Right lobe of liver (tissue), 6 donors: ENCODE results near the gene CDIP1. TPM values are rescaled to one million over a fixed set of nuclear protein-coding genes. Genes with fewer than 3 reads are reported as not detected.

ENCODE experiments used
- ATAC-seq, 4 donors: fragments of 200-7000 bp; cut with Tn5 transposase; one replicate each; pipeline ENCODE4 v1.9.1; 2020; ENCODE audit warnings: mild to moderate bottlenecking in 4 of 4, moderate library complexity in 4 of 4
- DNase-seq, 3 donors: peaks; one replicate each; pipeline ENCODE4 v3.0.0-alpha.2; 2020
- H3K27ac ChIP-seq, 3 donors: fragments of 200-600 bp; one replicate each; pipeline ENCODE4 v1.8.0; 2022
- H3K27me3 ChIP-seq, 2 donors: fragments of 200-600 bp; one replicate each; pipeline ENCODE4 v1.8.0; 2022
- H3K36me3 ChIP-seq, 4 donors: fragments of 200-600 bp; sonication (generic) in 1 of 4; one replicate each; pipeline versions ENCODE4 v1.5.1 to v1.8.0; 2017 to 2022; ENCODE audit warnings: control low read depth in 1 of 4
- H3K4me1 ChIP-seq, 4 donors: fragments of 200-600 bp; sonication (generic) in 1 of 4; one replicate each; pipeline versions ENCODE4 v1.5.1 to v1.8.0; 2017 to 2022; ENCODE audit warnings: control low read depth in 1 of 4
- H3K4me3 ChIP-seq, 3 donors: fragments of 200-600 bp; one replicate each; pipeline ENCODE4 v1.8.0; 2022
- H3K9me3 ChIP-seq, 4 donors: fragments of 200-600 bp; sonication (generic) in 1 of 4; one replicate each; pipeline versions ENCODE4 v1.5.1 to v1.8.0; 2017 to 2022; ENCODE audit warnings: control low read depth in 1 of 4
- POLR2A ChIP-seq: fragments of 450-650 bp; IDR thresholded peaks from one replicate; pipeline ENCODE4 v1.6.1; 2017; ENCODE audit warnings: antibody characterized with exemption, mild to moderate bottlenecking
- WGBS: methylation state at CpG from one replicate; pipeline ENCODE4 v1.1.6; 2018; ENCODE audit warnings: low coverage, low lambda C conversion rate; ENCODE audit not compliant: insufficient coverage; ENCODE audit errors: missing lambda C conversion rate; 5-methylcytosine and 5-hydroxymethylcytosine counted together
- intact Hi-C, 2 donors: fragments of 100-400 bp; cut with DNase I; formaldehyde crosslinking; loops; one replicate each; pipeline versions ENCODE4 v1.11.2 to v1.14.1; 2022
- total RNA-seq, 6 experiments: library from RNA; depleted of rRNA in 2 of 6; stranded (reverse); fragments of >200 nt in 2 of 6; fragmentation: NEBNext Ultra II Directional in 3 of 6; extraction: Animal tissue kit (Norgen Biotek cat#: 25700) in 3 of 6; gene quantifications; one replicate each; pipeline versions ENCODE4 v1.1.0 to v1.2.4, GENCODE V29; 2016 to 2023
- TF ChIP-seq, protein P1 (sequence below), 4 donors: fragments of 200-600 bp in 3 of 4; fragments of 450-650 bp in 1 of 4; IDR thresholded peaks; one replicate each; pipeline versions ENCODE4 v1.5.1 to v1.8.0; 2016 to 2022; ENCODE audit warnings: antibody characterized with exemption in 4 of 4, mild to moderate bottlenecking in 2 of 4
- donor health status: DM: no; HTN: yes; CAD: no.
- donor health status: DM: no; HTN: no; CAD: no.
- donor health status: DM: no; HTN: no; CAD: no.
- donor health status: DM: no; HTN: yes; CAD: no.
- donor health status: DM: no; HTN: yes; CAD: no.

Gene CDIP1
- total RNA-seq, 6 experiments from 2014 or later: 15.7 to 23.2 (median 18.4) TPM

- 76% methylated on average over 11 of the region's 16 CpGs for WGBS
- intact Hi-C loops: no loop called here
- H3K4me3 ChIP-seq: no peak overlapping the region
- H3K9me3 ChIP-seq: no peaks in the 10 kb centered on the region
- DNase-seq (no peak), ATAC-seq (no peak)
- no peaks in the 10 kb centered on the region for H3K27me3 ChIP-seq
- no peak for TF ChIP-seq POLR2A
- TF ChIP-seq, protein P1, sequence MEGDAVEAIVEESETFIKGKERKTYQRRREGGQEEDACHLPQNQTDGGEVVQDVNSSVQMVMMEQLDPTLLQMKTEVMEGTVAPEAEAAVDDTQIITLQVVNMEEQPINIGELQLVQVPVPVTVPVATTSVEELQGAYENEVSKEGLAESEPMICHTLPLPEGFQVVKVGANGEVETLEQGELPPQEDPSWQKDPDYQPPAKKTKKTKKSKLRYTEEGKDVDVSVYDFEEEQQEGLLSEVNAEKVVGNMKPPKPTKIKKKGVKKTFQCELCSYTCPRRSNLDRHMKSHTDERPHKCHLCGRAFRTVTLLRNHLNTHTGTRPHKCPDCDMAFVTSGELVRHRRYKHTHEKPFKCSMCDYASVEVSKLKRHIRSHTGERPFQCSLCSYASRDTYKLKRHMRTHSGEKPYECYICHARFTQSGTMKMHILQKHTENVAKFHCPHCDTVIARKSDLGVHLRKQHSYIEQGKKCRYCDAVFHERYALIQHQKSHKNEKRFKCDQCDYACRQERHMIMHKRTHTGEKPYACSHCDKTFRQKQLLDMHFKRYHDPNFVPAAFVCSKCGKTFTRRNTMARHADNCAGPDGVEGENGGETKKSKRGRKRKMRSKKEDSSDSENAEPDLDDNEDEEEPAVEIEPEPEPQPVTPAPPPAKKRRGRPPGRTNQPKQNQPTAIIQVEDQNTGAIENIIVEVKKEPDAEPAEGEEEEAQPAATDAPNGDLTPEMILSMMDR (IDR thresholded peaks at IDR 0.05): no peak
- no peaks in the 10 kb centered on the region for H3K4me1 ChIP-seq
- no peaks in the 10 kb centered on the region for H3K36me3 ChIP-seq
- H3K27ac ChIP-seq: no peak overlapping the region
Observed at GRCh38 chr16:4529085-4530060, 9.2 kb downstream of the CDIP1 start.

DNA sequence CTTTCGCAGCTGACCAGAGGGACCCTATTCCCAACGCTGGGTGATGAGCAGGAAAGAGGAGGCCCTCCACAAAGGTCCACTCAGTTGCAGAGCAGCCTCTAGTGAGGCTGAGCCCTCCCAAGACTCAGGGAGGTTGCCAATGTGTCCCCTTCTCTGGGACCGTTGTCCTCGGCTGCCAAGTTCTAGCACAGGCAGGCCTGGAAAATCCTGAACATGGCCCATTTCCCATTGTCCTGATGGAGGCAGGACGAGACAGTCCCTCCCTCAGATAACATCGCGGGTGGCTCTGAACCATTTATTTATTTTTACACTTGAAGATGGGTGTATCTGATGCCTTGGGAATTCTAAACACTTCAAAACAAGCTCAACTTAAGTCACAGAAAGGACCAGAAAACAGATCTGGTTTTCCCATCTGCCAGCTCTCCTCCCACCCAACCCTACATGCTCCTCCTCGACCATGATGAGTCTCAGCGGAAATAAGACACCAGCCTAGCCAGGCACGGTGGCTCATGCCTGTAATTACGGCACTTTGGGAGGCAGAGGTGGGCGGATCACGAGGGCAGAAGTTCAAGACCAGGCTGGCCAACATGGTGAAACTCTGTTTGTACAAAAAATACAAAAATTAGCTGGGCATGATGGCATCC lies 12.8 kb downstream of the CDIP1 start:
- Histone ChIP-seq H3K9me3 (no peaks in the 10 kb centered on the region), H3K27ac (no peak overlapping the region), H3K27me3 (no peaks in the 10 kb centered on the region), H3K4me1 (no peaks in the 10 kb centered on the region), H3K4me3 (no peak overlapping the region), H3K36me3 (no peaks in the 10 kb centered on the region)
- DNase-seq: no peak
- WGBS: 91% methylated on average over 6 of the region's 13 CpGs
- no peak for TF ChIP-seq POLR2A
- TF ChIP-seq, protein P1 (IDR thresholded peaks at IDR 0.05): no peak
- ATAC-seq: no peak
- intact Hi-C loops: no loop called here

DNA sequence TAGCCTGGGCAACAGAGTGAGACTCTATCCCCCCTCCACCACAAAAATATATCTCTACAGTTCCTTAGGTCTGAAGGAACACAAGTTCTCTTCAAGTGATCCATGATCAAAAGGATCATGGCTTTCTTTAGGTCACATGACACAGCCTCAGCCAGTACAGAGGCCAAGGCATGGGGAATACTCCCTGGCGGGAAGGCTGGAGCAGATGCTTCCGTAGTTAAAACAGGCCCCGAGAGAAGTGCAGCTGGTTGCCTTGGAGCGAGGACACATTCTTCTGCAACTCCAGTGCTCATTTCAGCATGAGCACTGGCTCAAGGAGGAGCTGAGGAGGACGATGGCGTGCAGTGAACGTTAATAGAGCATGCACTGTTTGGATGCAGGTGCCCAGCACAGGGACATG lies 13.5 kb downstream of the CDIP1 start:
- DNase-seq: no peak
- H3K27ac ChIP-seq: no peak overlapping the region

DNA sequence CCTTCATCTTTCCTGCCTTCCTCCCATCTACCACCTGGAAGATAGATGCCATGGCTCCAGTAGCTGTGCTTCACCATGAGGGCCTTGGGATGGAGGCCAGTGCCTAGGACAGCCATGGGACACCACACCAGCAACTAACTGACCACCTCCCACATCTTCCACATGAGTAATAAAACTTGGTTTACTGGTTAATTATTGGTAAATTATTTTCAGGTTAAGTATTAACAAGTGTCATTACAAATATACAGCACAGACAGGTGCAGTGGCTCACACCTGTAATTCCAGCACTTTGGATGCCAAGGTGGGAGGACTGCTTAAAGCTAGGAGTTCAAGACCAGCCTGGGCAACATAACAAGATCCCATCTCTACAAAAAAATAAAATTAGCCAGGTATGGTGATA lies 14.0 kb downstream of the CDIP1 start:
- TF ChIP-seq, protein P1 (IDR thresholded peaks at IDR 0.05): no peak
- TF ChIP-seq POLR2A: no peak
- Histone ChIP-seq H3K4me1 (no peaks in the 10 kb centered on the region), H3K27me3 (no peaks in the 10 kb centered on the region), H3K9me3 (no peaks in the 10 kb centered on the region), H3K27ac (no peak overlapping the region), H3K4me3 (no peak overlapping the region), H3K36me3 (no peaks in the 10 kb centered on the region)
- no peak for ATAC-seq
- intact Hi-C loops: no loop called here
- no peak for DNase-seq

More for the DNA sequence above, 13.5 kb downstream of the CDIP1 start:
- intact Hi-C loops: no loop called here
- 97% methylated on average over 4 of the region's 7 CpGs for WGBS
- TF ChIP-seq, protein P1 (IDR thresholded peaks at IDR 0.05): no peak
- no peak for TF ChIP-seq POLR2A
- no peak for ATAC-seq
- Histone ChIP-seq H3K9me3 (no peaks in the 10 kb centered on the region), H3K4me1 (no peaks in the 10 kb centered on the region), H3K4me3 (no peak overlapping the region), H3K36me3 (no peaks in the 10 kb centered on the region), H3K27me3 (no peaks in the 10 kb centered on the region)
